Endodermal cell (in vitro differentiated cells): ENCODE data around the gene GRIP1. TPM values are rescaled to one million over a fixed set of nuclear protein-coding genes. Genes with fewer than 3 reads are reported as not detected.

Experiments used
- DNase-seq: peaks from one replicate; pipeline ENCODE4 v3.0.0-alpha.2; 2017
- H3K27ac ChIP-seq: 2 replicates; pipeline ENCODE4 v1.5.1; 2013; ENCODE audit warnings: mild to moderate bottlenecking, low read depth, low read length, moderate library complexity
- H3K27me3 ChIP-seq: 2 replicates; pipeline ENCODE4 v1.6.1; 2013; ENCODE audit warnings: mild to moderate bottlenecking, low read length, moderate library complexity; ENCODE audit not compliant: insufficient read depth, control insufficient read depth, poor library complexity, severe bottlenecking
- H3K36me3 ChIP-seq: 2 replicates; pipeline ENCODE4 v1.7.0; 2013; ENCODE audit warnings: mild to moderate bottlenecking, low read length, moderate library complexity; ENCODE audit not compliant: control insufficient read depth, insufficient read depth
- H3K4me1 ChIP-seq: one replicate; pipeline ENCODE4 v1.7.0; 2013; ENCODE audit warnings: low read length; ENCODE audit not compliant: control insufficient read depth, insufficient read depth
- H3K4me3 ChIP-seq: 2 replicates; pipeline ENCODE4 v1.5.1; 2013; ENCODE audit warnings: mild to moderate bottlenecking, low read length, moderate library complexity
- H3K9ac ChIP-seq: 2 replicates; pipeline ENCODE4 v1.6.1; 2013; ENCODE audit warnings: mild to moderate bottlenecking, low read length, moderate library complexity; ENCODE audit not compliant: poor library complexity, severe bottlenecking; ENCODE audit errors: extremely low read depth
- H3K9me3 ChIP-seq: 2 replicates; pipeline ENCODE4 v1.6.1; 2013; ENCODE audit warnings: mild to moderate bottlenecking, low read length, moderate library complexity; ENCODE audit not compliant: control insufficient read depth
- H3K27ac Mint-ChIP-seq: 2 replicates; pipeline ENCODE4 v1.8.0; 2020; ENCODE audit warnings: mixed read lengths
- H3K27me3 Mint-ChIP-seq: 2 replicates; pipeline ENCODE4 v1.8.0; 2021; ENCODE audit warnings: mild to moderate bottlenecking, mixed read lengths; ENCODE audit not compliant: insufficient read depth
- H3K36me3 Mint-ChIP-seq: 2 replicates; pipeline ENCODE4 v1.8.0; 2020; ENCODE audit warnings: low read depth, mixed read lengths
- H3K4me1 Mint-ChIP-seq: 2 replicates; pipeline ENCODE4 v1.8.0; 2020; ENCODE audit warnings: mixed read lengths
- H3K4me3 Mint-ChIP-seq: 2 replicates; pipeline ENCODE4 v1.8.0; 2020; ENCODE audit warnings: mild to moderate bottlenecking, moderate library complexity, mixed read lengths
- H3K9me3 Mint-ChIP-seq: 2 replicates; pipeline ENCODE4 v1.8.0; 2020; ENCODE audit warnings: mild to moderate bottlenecking, mixed read lengths
- CTCF ChIP-seq: fragments of 200-600 bp; sonication (generic); conservative IDR thresholded peaks from 2 replicates; pipeline ENCODE4 v1.5.0; 2021; ENCODE audit warnings: antibody characterized with exemption, mild to moderate bottlenecking
- WGBS, 2 experiments: methylation state at CpG; one replicate each; pipeline versions ENCODE4 v1.1.5 to v1.1.7; 2013; ENCODE audit warnings: missing lambda C conversion rate in 2 of 2, mixed read lengths in 1 of 2; ENCODE audit not compliant: insufficient coverage in 1 of 2, insufficient read length in 1 of 2; 5-methylcytosine and 5-hydroxymethylcytosine counted together
- total RNA-seq, 2 donors: library from RNA; stranded (reverse); fragmentation: NEBNext Ultra II Directional in 1 of 2; extraction: Animal tissue kit (Norgen Biotek cat#: 25700) in 1 of 2; gene quantifications; 2 replicates in 1 of 2; 3 replicates in 1 of 2; pipeline ENCODE4 v1.2.1, GENCODE V29; 2021

GRIP1 gene
- total RNA-seq, 2 donors from 2014 or later: 41.0 to 47.6 TPM

DNA sequence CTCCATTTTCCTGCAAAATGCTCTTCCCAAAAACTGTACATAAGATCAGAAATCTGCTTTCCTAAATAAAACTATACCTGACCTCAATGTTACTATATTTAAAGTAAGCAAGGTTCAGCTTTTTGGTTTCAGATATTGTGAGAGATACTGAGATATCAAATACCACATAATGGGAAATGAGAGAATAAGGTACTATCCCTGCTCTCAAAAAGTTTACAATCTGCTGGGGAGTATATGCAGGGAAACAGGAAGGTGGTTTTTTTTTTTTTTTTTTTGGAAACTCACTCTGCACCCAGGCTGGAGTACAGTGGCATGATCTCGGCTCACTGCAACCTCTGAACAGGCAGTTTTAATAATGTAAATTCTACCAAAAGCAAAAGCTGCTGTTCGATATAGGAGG is 327.6 kb downstream of the GRIP1 start:
- no peaks in the 10 kb centered on the region for H3K9me3 Mint-ChIP-seq
- WGBS, 2 experiments: 95% methylated on average over 2 of the region's 2 CpGs; no CpG with 5 or more reads in 1 of the 2 experiments
- Histone ChIP-seq H3K36me3 (peaks cover 4% of the 10 kb centered on the region), H3K4me1 (no peaks in the 10 kb centered on the region), H3K27me3 (no peaks in the 10 kb centered on the region), H3K9me3 (no peaks in the 10 kb centered on the region), H3K27ac (no peak overlapping the region), H3K9ac (no peak overlapping the region), H3K4me3 (no peak overlapping the region)
- no peaks in the 10 kb centered on the region for H3K4me1 Mint-ChIP-seq
- peaks cover 20% of the 10 kb centered on the region for H3K36me3 Mint-ChIP-seq
- no peak overlapping the region for H3K27ac Mint-ChIP-seq
- H3K4me3 Mint-ChIP-seq: no peak overlapping the region
- TF ChIP-seq CTCF: no peak
- H3K27me3 Mint-ChIP-seq: no peaks in the 10 kb centered on the region
- no peak for DNase-seq

DNA sequence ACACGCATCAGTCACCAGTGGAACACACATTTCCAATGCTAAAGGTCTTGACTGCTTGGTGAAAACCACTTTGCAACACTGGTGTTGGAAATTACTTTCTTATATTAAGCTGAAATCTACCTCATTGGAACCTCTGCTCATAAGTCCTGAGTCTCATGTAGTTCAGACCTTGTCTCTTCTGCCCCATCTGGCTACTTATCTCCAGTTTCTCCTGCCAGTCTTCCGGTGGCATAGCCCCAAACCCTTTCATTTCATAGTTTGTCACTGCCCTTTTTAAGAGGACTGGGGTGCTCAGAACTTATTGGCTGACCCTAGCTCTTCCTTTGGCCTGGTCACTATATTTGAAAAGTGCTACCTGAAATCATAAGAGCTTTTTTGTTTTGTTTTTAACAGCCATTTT is 332.9 kb downstream of the GRIP1 start:
- Histone ChIP-seq H3K9ac (no peak overlapping the region), H3K4me3 (no peak overlapping the region), H3K36me3 (peaks cover 12% of the 10 kb centered on the region), H3K27ac (no peak overlapping the region), H3K4me1 (no peaks in the 10 kb centered on the region), H3K9me3 (peaks cover 13% of the 10 kb centered on the region), H3K27me3 (no peaks in the 10 kb centered on the region)
- Mint-ChIP-seq H3K4me3 (no peak overlapping the region), H3K27ac (no peak overlapping the region), H3K27me3 (no peaks in the 10 kb centered on the region), H3K9me3 (peaks cover 24% of the 10 kb centered on the region), H3K4me1 (no peaks in the 10 kb centered on the region), H3K36me3 (peaks cover 57% of the 10 kb centered on the region)
- 92 to 100% methylated on average over 1 to 2 of the region's 2 CpGs for WGBS, 2 experiments
- no peak for DNase-seq
- TF ChIP-seq CTCF: no peak

DNA sequence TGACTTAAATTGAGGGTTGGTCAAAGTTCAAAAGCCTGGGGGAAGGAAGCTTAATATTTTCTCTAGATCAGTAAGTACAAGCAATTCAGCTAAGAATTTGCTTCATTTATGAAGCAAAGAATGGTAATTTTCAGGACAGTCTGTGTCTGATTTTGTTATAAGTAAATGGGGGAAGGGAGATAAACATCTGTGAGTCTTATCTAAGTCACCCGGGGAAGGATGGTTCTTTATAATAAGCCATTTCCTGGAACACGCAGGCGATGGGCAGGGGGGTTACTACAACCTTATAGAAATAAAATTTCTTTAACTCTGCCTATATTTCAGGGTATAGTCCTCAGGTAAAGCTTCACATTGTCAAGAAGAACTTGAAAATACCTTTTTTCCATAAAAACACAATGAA is 333.7 kb downstream of the GRIP1 start:
- Mint-ChIP-seq H3K4me1 (no peaks in the 10 kb centered on the region), H3K27me3 (no peaks in the 10 kb centered on the region), H3K9me3 (peaks cover 32% of the 10 kb centered on the region), H3K27ac (no peak overlapping the region), H3K4me3 (no peak overlapping the region), H3K36me3 (peaks cover 65% of the 10 kb centered on the region)
- H3K36me3 ChIP-seq: peaks cover 13% of the 10 kb centered on the region
- H3K27ac ChIP-seq: no peak overlapping the region
- H3K4me1 ChIP-seq: no peaks in the 10 kb centered on the region
- no peaks in the 10 kb centered on the region for H3K27me3 ChIP-seq
- TF ChIP-seq CTCF: no peak
- H3K9me3 ChIP-seq: peaks cover 16% of the 10 kb centered on the region
- 96 to 100% methylated on average over 1 to 3 of the region's 3 CpGs for WGBS, 2 experiments
- no peak overlapping the region for H3K4me3 ChIP-seq
- H3K9ac ChIP-seq: no peak overlapping the region
- no peak for DNase-seq
